GM12891 (cell line): Measurements from ENCODE around the gene COL4A1.

Experiments used
- DNase-seq: peaks from one replicate; pipeline ENCODE4 v3.0.0; 2011; ENCODE audit warnings: low spot score; ENCODE audit not compliant: insufficient read length
- FAIRE-seq: peaks from 2 replicates; lab custom pipeline; 2011; peaks lifted over from hg19 to GRCh38; lab: Jason Lieb, UNC
- PAX5 ChIP-seq: IDR thresholded peaks from 2 replicates; pipeline ENCODE4 v1.6.1; 2011; ENCODE audit warnings: low read length, moderate library complexity, mild to moderate bottlenecking; ENCODE audit not compliant: insufficient read depth, severe bottlenecking
- POLR2A ChIP-seq: IDR thresholded peaks from 2 replicates; pipeline ENCODE4 v1.6.1; 2011; ENCODE audit warnings: low read depth, low read length, control low read depth
- POLR2AphosphoS5 ChIP-seq: IDR thresholded peaks from 2 replicates; pipeline ENCODE4 v1.6.1; 2011; ENCODE audit warnings: low read depth, low read length, control low read depth
- POU2F2 ChIP-seq: IDR thresholded peaks from 2 replicates; pipeline ENCODE4 v1.6.1; 2011; ENCODE audit warnings: low read depth, mild to moderate bottlenecking, control low read depth, low read length, moderate library complexity
- SPI1 ChIP-seq: IDR thresholded peaks from 2 replicates; pipeline ENCODE4 v1.6.1; 2011; ENCODE audit warnings: low read depth, low read length, control low read depth
- TAF1 ChIP-seq: IDR thresholded peaks from 2 replicates; pipeline ENCODE4 v1.6.1; 2011; ENCODE audit warnings: low read depth, low read length, control low read depth

COL4A1 gene

GRCh38 chr13:110244071-110244830 is 62.7 kb downstream of the COL4A1 start:
- TF ChIP-seq PAX5 (no peak), TAF1 (no peak), SPI1 (no peak), POLR2AphosphoS5 (no peak)
- FAIRE-seq = no peak

GRCh38 chr13:110242615-110243014 is 64.3 kb downstream of the COL4A1 start:
- TF ChIP-seq PAX5 (no peak), SPI1 (no peak), POLR2AphosphoS5 (no peak), POLR2A (no peak), TAF1 (no peak), POU2F2 (no peak)
- FAIRE-seq (no peak), DNase-seq (no peak)

More at GRCh38 chr13:110244071-110244830, 62.7 kb downstream of the COL4A1 start:
- DNase-seq = no peak

GRCh38 chr13:110240943-110241342 is 66.0 kb downstream of the COL4A1 start:
- no peak for TF ChIP-seq TAF1
- TF ChIP-seq PAX5 = no peak
- no peak for TF ChIP-seq POU2F2
- FAIRE-seq = no peak
- no peak for DNase-seq

GRCh38 chr13:110240352-110240751 is 66.6 kb downstream of the COL4A1 start:
- DNase-seq = no peak
- TF ChIP-seq POLR2A = no peak
- no peak for TF ChIP-seq PAX5
- no peak for TF ChIP-seq TAF1
- no peak for TF ChIP-seq POLR2AphosphoS5
- TF ChIP-seq SPI1 = no peak
- no peak for TF ChIP-seq POU2F2
- no peak for FAIRE-seq

GRCh38 chr13:110239280-110240125 is 67.5 kb downstream of the COL4A1 start:
- no peak for TF ChIP-seq POU2F2
- TF ChIP-seq POLR2AphosphoS5 = no peak
- no peak for TF ChIP-seq POLR2A
- TF ChIP-seq SPI1 = no peak
- no peak for TF ChIP-seq TAF1
- no peak for TF ChIP-seq PAX5
- FAIRE-seq = no peak

GRCh38 chr13:110238818-110239195 is 68.2 kb downstream of the COL4A1 start:
- FAIRE-seq (no peak), DNase-seq (no peak)
- TF ChIP-seq POU2F2 = no peak
- no peak for TF ChIP-seq POLR2A
- no peak for TF ChIP-seq PAX5

More at GRCh38 chr13:110239280-110240125, 67.5 kb downstream of the COL4A1 start:
- no peak for DNase-seq

- FAIRE-seq = no peak
- TF ChIP-seq PAX5 (no peak), POLR2A (no peak), POLR2AphosphoS5 (no peak), TAF1 (no peak), POU2F2 (no peak), SPI1 (no peak)
Measured at GRCh38 chr13:110237875-110238817, 68.8 kb downstream of the COL4A1 start.

GRCh38 chr13:110236831-110237261 is 70.1 kb downstream of the COL4A1 start:
- FAIRE-seq = no peak
- no peak for DNase-seq
- TF ChIP-seq TAF1 (no peak), POLR2AphosphoS5 (no peak), POU2F2 (no peak), POLR2A (no peak), SPI1 (no peak), PAX5 (no peak)

More at GRCh38 chr13:110237875-110238817, 68.8 kb downstream of the COL4A1 start:
- no peak for DNase-seq

- TF ChIP-seq PAX5 (no peak), TAF1 (no peak), POLR2A (no peak), POLR2AphosphoS5 (no peak), SPI1 (no peak), POU2F2 (no peak)
- FAIRE-seq (no peak), DNase-seq (no peak)
Measured at GRCh38 chr13:110236431-110236830, 70.5 kb downstream of the COL4A1 start.
